HG03558 (cell line): ENCODE measurements around the gene HUNK.
A peak's percentile ranks its signal among the peaks of the same experiment; 100 is the strongest.

Experiments used
- ATAC-seq: cut with Tn5 transposase; IDR thresholded peaks from one replicate; pipeline ENCODE4 v1.9.1; 2021; ENCODE audit warnings: moderate number of reproducible peaks; ENCODE audit not compliant: unreplicated experiment; ENCODE audit errors: extremely low read depth

Gene HUNK

GRCh38 chr21:31991356-31992331 lies 118.8 kb downstream of the HUNK start:
- no peak for ATAC-seq

- no peak for ATAC-seq
Observed at GRCh38 chr21:31992391-31992790, 119.6 kb downstream of the HUNK start.

- ATAC-seq = no peak
Observed at GRCh38 chr21:31993826-31994825, 121.3 kb downstream of the HUNK start.

GRCh38 chr21:31997191-31997590 lies 124.4 kb downstream of the HUNK start:
- ATAC-seq = no peak

- no peak for ATAC-seq
Observed at GRCh38 chr21:31999810-32000468, 127.1 kb downstream of the HUNK start.

- ATAC-seq = no peak
Observed at GRCh38 chr21:32001390-32001789, 128.6 kb downstream of the HUNK start.

GRCh38 chr21:32003411-32003810 lies 130.6 kb downstream of the HUNK start:
- no peak for ATAC-seq

- no peak for ATAC-seq
Observed at GRCh38 chr21:32004291-32004690, 131.5 kb downstream of the HUNK start.

GRCh38 chr21:32007456-32007855 lies 134.6 kb downstream of the HUNK start:
- no peak for ATAC-seq

GRCh38 chr21:32008714-32009113 lies 135.9 kb downstream of the HUNK start:
- ATAC-seq = no peak

- ATAC-seq = no peak
Observed at GRCh38 chr21:32009263-32009662, 136.4 kb downstream of the HUNK start.

GRCh38 chr21:32015461-32016139 lies 142.8 kb downstream of the HUNK start:
- peak; percentile 46 for ATAC-seq

GRCh38 chr21:32018381-32018780 lies 145.6 kb downstream of the HUNK start:
- ATAC-seq = no peak

- no peak for ATAC-seq
Observed at GRCh38 chr21:32020564-32020963, 147.7 kb downstream of the HUNK start.

- ATAC-seq = no peak
Observed at GRCh38 chr21:32021319-32021994, 148.6 kb downstream of the HUNK start.

- ATAC-seq = no peak
Observed at GRCh38 chr21:32022146-32022545, 149.3 kb downstream of the HUNK start.

GRCh38 chr21:32030146-32030652 lies 157.4 kb downstream of the HUNK start:
- no peak for ATAC-seq

- ATAC-seq = no peak
Observed at GRCh38 chr21:32034850-32035249, 162.0 kb downstream of the HUNK start.

GRCh38 chr21:32035617-32036016 lies 162.8 kb downstream of the HUNK start:
- no peak for ATAC-seq
